ENCODE data around the gene MSI2.
A peak's percentile ranks its signal among the peaks of the same experiment; 100 is the strongest.

Gene MSI2

GRCh38 chr17:57555636-57556175, 299.4 kb downstream of the MSI2 start:
- peak overlapping the region; percentile 95 for H3K4me2 ChIP-seq (ENCODE audit: low read length)
- peaks cover 98% of the 10 kb centered on the region for H3K4me1 ChIP-seq (ENCODE audit: control insufficient read depth, low read length)
- H3K27me3 ChIP-seq (ENCODE audit: control insufficient read depth, low read length) = no peaks in the 10 kb centered on the region
- peaks cover 74% of the 10 kb centered on the region for H3K79me2 ChIP-seq (ENCODE audit: control insufficient read depth, low read length)
- TF ChIP-seq CTCF (IDR thresholded peaks at IDR 0.05; ENCODE audit: low read depth, low read length, poor library complexity, severe bottlenecking) (no peak), EZH2phosphoT487 (IDR thresholded peaks at IDR 0.05; ENCODE audit: borderline replicate concordance, low read length) (no peak)
- peaks cover 25% of the 10 kb centered on the region for H3F3A ChIP-seq (ENCODE audit: control insufficient read depth, insufficient read depth)
- no peaks in the 10 kb centered on the region for H3K9me2 ChIP-seq (replicated peaks; ENCODE audit: control insufficient read depth, low read length)
- no peaks in the 10 kb centered on the region for H4K20me1 ChIP-seq (ENCODE audit: control insufficient read depth, insufficient read depth, low read depth, low read length)
- peaks cover 41% of the 10 kb centered on the region for H3K36me3 ChIP-seq (ENCODE audit: control insufficient read depth, low read length)
- no peaks in the 10 kb centered on the region for H3K9me3 ChIP-seq (ENCODE audit: control insufficient read depth, insufficient read depth, low read length)
- peak overlapping the region; percentile 98 for H3K27ac ChIP-seq (ENCODE audit: low read depth, low read length)
- peak overlapping the region; percentile 61 for H3K4me3 ChIP-seq (ENCODE audit: low read length)

GRCh38 chr17:57556320-57556719, 300.0 kb downstream of the MSI2 start:
- Histone ChIP-seq H3K9me3 (ENCODE audit: control insufficient read depth, insufficient read depth, low read length) (no peaks in the 10 kb centered on the region), H3K27me3 (ENCODE audit: control insufficient read depth, low read length) (no peaks in the 10 kb centered on the region), H3K27ac (ENCODE audit: low read depth, low read length) (peak overlapping the region; percentile 98), H3K79me2 (ENCODE audit: control insufficient read depth, low read length) (peaks cover 72% of the 10 kb centered on the region), H3K4me2 (ENCODE audit: low read length) (peak overlapping the region; percentile 95), H4K20me1 (ENCODE audit: control insufficient read depth, insufficient read depth, low read depth, low read length) (no peaks in the 10 kb centered on the region), H3K4me3 (ENCODE audit: low read length) (peak overlapping the region; percentile 61), H3K4me1 (ENCODE audit: control insufficient read depth, low read length) (peaks cover 98% of the 10 kb centered on the region), H3F3A (ENCODE audit: control insufficient read depth, insufficient read depth) (peaks cover 19% of the 10 kb centered on the region), H3K9me2 (replicated peaks; ENCODE audit: control insufficient read depth, low read length) (no peaks in the 10 kb centered on the region), H3K36me3 (ENCODE audit: control insufficient read depth, low read length) (peaks cover 41% of the 10 kb centered on the region)
- TF ChIP-seq CTCF (IDR thresholded peaks at IDR 0.05; ENCODE audit: low read depth, low read length, poor library complexity, severe bottlenecking) = no peak
- TF ChIP-seq EZH2phosphoT487 (IDR thresholded peaks at IDR 0.05; ENCODE audit: borderline replicate concordance, low read length) = no peak

- Histone ChIP-seq H3K79me2 (ENCODE audit: control insufficient read depth, low read length) (peaks cover 70% of the 10 kb centered on the region), H3K27ac (ENCODE audit: low read depth, low read length) (peak overlapping the region; percentile 98), H3K9me3 (ENCODE audit: control insufficient read depth, insufficient read depth, low read length) (no peaks in the 10 kb centered on the region), H3K4me2 (ENCODE audit: low read length) (peak overlapping the region; percentile 95), H3K4me3 (ENCODE audit: low read length) (peak overlapping the region; percentile 61), H3K4me1 (ENCODE audit: control insufficient read depth, low read length) (peaks cover 100% of the 10 kb centered on the region), H3F3A (ENCODE audit: control insufficient read depth, insufficient read depth) (peaks cover 16% of the 10 kb centered on the region), H3K9me2 (replicated peaks; ENCODE audit: control insufficient read depth, low read length) (no peaks in the 10 kb centered on the region), H4K20me1 (ENCODE audit: control insufficient read depth, insufficient read depth, low read depth, low read length) (no peaks in the 10 kb centered on the region), H3K27me3 (ENCODE audit: control insufficient read depth, low read length) (no peaks in the 10 kb centered on the region), H3K36me3 (ENCODE audit: control insufficient read depth, low read length) (peaks cover 41% of the 10 kb centered on the region)
- TF ChIP-seq EZH2phosphoT487 (IDR thresholded peaks at IDR 0.05; ENCODE audit: borderline replicate concordance, low read length) (no peak), CTCF (IDR thresholded peaks at IDR 0.05; ENCODE audit: low read depth, low read length, poor library complexity, severe bottlenecking) (no peak)
These were observed 300.7 kb downstream of the MSI2 start for GRCh38 chr17:57556977-57557376.

Data from DOHH2 (cell line).